ENCODE results near the gene GLI1.

Gene GLI1

GRCh38 chr12:57479376-57480115 is 20.0 kb downstream of the GLI1 start, which contains the start of gene ARHGAP9:
TSS of gene ARHGAP9 (minus strand) at chr12:57479866. CDS start at chr12:57479406, 460 bp downstream.
- Histone ChIP-seq H3K27ac (ENCODE audit: low read depth, low read length) (no peak within 1 kb of the TSS), H3K9ac (ENCODE audit: low read length) (no peak within 1 kb of the TSS), H3K9me3 (ENCODE audit: low read length) (no peaks in the 10 kb centered on the region), H3K4me3 (ENCODE audit: low read depth in 1 of 2, low read length in 2 of 2) (no peak within 1 kb of the TSS), H3K4me1 (ENCODE audit: insufficient read depth, low read length) (peaks cover 6% of the 10 kb centered on the region), H3K27me3 (ENCODE audit: control insufficient read depth in 1 of 2, insufficient read depth in 2 of 2, low read length in 2 of 2) (peaks cover 15 to 38% of the 10 kb centered on the region in 2 donors), H3K36me3 (ENCODE audit: insufficient read depth, low read length) (no peaks in the 10 kb centered on the region)

- Histone ChIP-seq H3K9me3 (ENCODE audit: low read length) (no peaks in the 10 kb centered on the region), H3K4me1 (ENCODE audit: insufficient read depth, low read length) (no peaks in the 10 kb centered on the region), H3K27ac (ENCODE audit: low read depth, low read length) (no peak overlapping the region), H3K36me3 (ENCODE audit: insufficient read depth, low read length) (no peaks in the 10 kb centered on the region), H3K27me3 (ENCODE audit: control insufficient read depth in 1 of 2, insufficient read depth in 2 of 2, low read length in 2 of 2) (peaks cover 8 to 19% of the 10 kb centered on the region in 2 donors), H3K9ac (ENCODE audit: low read length) (no peak overlapping the region), H3K4me3 (ENCODE audit: low read depth in 1 of 2, low read length in 2 of 2) (no peak overlapping the region)
These were observed 22.1 kb downstream of the GLI1 start for GRCh38 chr12:57481671-57482070.

GRCh38 chr12:57483466-57483865 is 23.9 kb downstream of the GLI1 start:
- Histone ChIP-seq H3K9me3 (ENCODE audit: low read length) (no peaks in the 10 kb centered on the region), H3K4me3 (ENCODE audit: low read depth in 1 of 2, low read length in 2 of 2) (no peak overlapping the region), H3K36me3 (ENCODE audit: insufficient read depth, low read length) (no peaks in the 10 kb centered on the region), H3K4me1 (ENCODE audit: insufficient read depth, low read length) (peaks cover 1% of the 10 kb centered on the region), H3K27me3 (ENCODE audit: control insufficient read depth in 1 of 2, insufficient read depth in 2 of 2, low read length in 2 of 2) (peaks cover 0 to under 1% of the 10 kb centered on the region in 2 donors), H3K9ac (ENCODE audit: low read length) (no peak overlapping the region), H3K27ac (ENCODE audit: low read depth, low read length) (no peak overlapping the region)

- H3K27ac ChIP-seq (ENCODE audit: low read depth, low read length), result no peak overlapping the region
- H3K9ac ChIP-seq (ENCODE audit: low read length), result no peak overlapping the region
- no peaks in the 10 kb centered on the region for H3K9me3 ChIP-seq (ENCODE audit: low read length)
- H3K4me3 ChIP-seq (ENCODE audit: low read depth in 1 of 2, low read length in 2 of 2), result no peak overlapping the region
- H3K27me3 ChIP-seq (ENCODE audit: control insufficient read depth in 1 of 2, insufficient read depth in 2 of 2, low read length in 2 of 2), result no peaks in the 10 kb centered on the region
- H3K36me3 ChIP-seq (ENCODE audit: insufficient read depth, low read length), result peaks cover 20% of the 10 kb centered on the region
- H3K4me1 ChIP-seq (ENCODE audit: insufficient read depth, low read length), result peaks cover 13% of the 10 kb centered on the region
These were observed 26.1 kb downstream of the GLI1 start for GRCh38 chr12:57485695-57486094.

GRCh38 chr12:57487055-57487596 is 27.5 kb downstream of the GLI1 start:
- Histone ChIP-seq H3K9ac (ENCODE audit: low read length) (no peak overlapping the region), H3K9me3 (ENCODE audit: low read length) (no peaks in the 10 kb centered on the region), H3K4me3 (ENCODE audit: low read depth in 1 of 2, low read length in 2 of 2) (peak overlapping the region; percentile 15 to 98), H3K36me3 (ENCODE audit: insufficient read depth, low read length) (peaks cover 32% of the 10 kb centered on the region), H3K4me1 (ENCODE audit: insufficient read depth, low read length) (peaks cover 13% of the 10 kb centered on the region), H3K27ac (ENCODE audit: low read depth, low read length) (no peak overlapping the region), H3K27me3 (ENCODE audit: control insufficient read depth in 1 of 2, insufficient read depth in 2 of 2, low read length in 2 of 2) (no peaks in the 10 kb centered on the region)

- H3K9me3 ChIP-seq (ENCODE audit: low read length), result no peaks in the 10 kb centered on the region
- no peaks in the 10 kb centered on the region for H3K27me3 ChIP-seq (ENCODE audit: control insufficient read depth in 1 of 2, insufficient read depth in 2 of 2, low read length in 2 of 2)
- H3K36me3 ChIP-seq (ENCODE audit: insufficient read depth, low read length), result peaks cover 37% of the 10 kb centered on the region
- peaks cover 13% of the 10 kb centered on the region for H3K4me1 ChIP-seq (ENCODE audit: insufficient read depth, low read length)
- H3K4me3 ChIP-seq (ENCODE audit: low read depth in 1 of 2, low read length in 2 of 2), result peak within 1 kb of the TSS; percentile 55 to 98
- H3K9ac ChIP-seq (ENCODE audit: low read length), result peak within 1 kb of the TSS; percentile 95
- H3K27ac ChIP-seq (ENCODE audit: low read depth, low read length), result peak within 1 kb of the TSS; percentile 48
These were observed 28.2 kb downstream of the GLI1 start, which contains the start of gene MARS1 for GRCh38 chr12:57487597-57488401. TSS of gene MARS1 (plus strand) at chr12:57488068. CDS start at chr12:57488091, 23 bp downstream.

GRCh38 chr12:57488402-57489156 is 29.0 kb downstream of the GLI1 start:
- Histone ChIP-seq H3K9me3 (ENCODE audit: low read length) (no peaks in the 10 kb centered on the region), H3K36me3 (ENCODE audit: insufficient read depth, low read length) (peaks cover 39% of the 10 kb centered on the region), H3K27ac (ENCODE audit: low read depth, low read length) (peak overlapping the region; percentile 48), H3K27me3 (ENCODE audit: control insufficient read depth in 1 of 2, insufficient read depth in 2 of 2, low read length in 2 of 2) (no peaks in the 10 kb centered on the region), H3K9ac (ENCODE audit: low read length) (peak overlapping the region; percentile 95), H3K4me3 (ENCODE audit: low read depth in 1 of 2, low read length in 2 of 2) (peak overlapping the region; percentile 55 to 98), H3K4me1 (ENCODE audit: insufficient read depth, low read length) (peaks cover 13% of the 10 kb centered on the region)

GRCh38 chr12:57489157-57489641 is 29.6 kb downstream of the GLI1 start:
- no peaks in the 10 kb centered on the region for H3K27me3 ChIP-seq (ENCODE audit: control insufficient read depth in 1 of 2, insufficient read depth in 2 of 2, low read length in 2 of 2)
- no peaks in the 10 kb centered on the region for H3K9me3 ChIP-seq (ENCODE audit: low read length)
- H3K9ac ChIP-seq (ENCODE audit: low read length), result peak overlapping the region; percentile 95
- H3K36me3 ChIP-seq (ENCODE audit: insufficient read depth, low read length), result peaks cover 39% of the 10 kb centered on the region
- H3K27ac ChIP-seq (ENCODE audit: low read depth, low read length), result no peak overlapping the region
- peak overlapping the region; percentile 55 to 98 for H3K4me3 ChIP-seq (ENCODE audit: low read depth in 1 of 2, low read length in 2 of 2)
- H3K4me1 ChIP-seq (ENCODE audit: insufficient read depth, low read length), result peaks cover 13% of the 10 kb centered on the region

GRCh38 chr12:57490126-57490525 is 30.5 kb downstream of the GLI1 start:
- no peak overlapping the region for H3K27ac ChIP-seq (ENCODE audit: low read depth, low read length)
- H3K27me3 ChIP-seq (ENCODE audit: control insufficient read depth in 1 of 2, insufficient read depth in 2 of 2, low read length in 2 of 2), result no peaks in the 10 kb centered on the region
- no peaks in the 10 kb centered on the region for H3K9me3 ChIP-seq (ENCODE audit: low read length)
- no peak overlapping the region for H3K4me3 ChIP-seq (ENCODE audit: low read depth in 1 of 2, low read length in 2 of 2)
- peaks cover 39% of the 10 kb centered on the region for H3K36me3 ChIP-seq (ENCODE audit: insufficient read depth, low read length)
- no peak overlapping the region for H3K9ac ChIP-seq (ENCODE audit: low read length)
- peaks cover 13% of the 10 kb centered on the region for H3K4me1 ChIP-seq (ENCODE audit: insufficient read depth, low read length)

GRCh38 chr12:57491393-57492280 is 32.1 kb downstream of the GLI1 start:
- no peak overlapping the region for H3K9ac ChIP-seq (ENCODE audit: low read length)
- peaks cover 39% of the 10 kb centered on the region for H3K36me3 ChIP-seq (ENCODE audit: insufficient read depth, low read length)

More at GRCh38 chr12:57491393-57492280, 32.1 kb downstream of the GLI1 start:
- H3K27me3 ChIP-seq (ENCODE audit: control insufficient read depth in 1 of 2, insufficient read depth in 2 of 2, low read length in 2 of 2), result no peaks in the 10 kb centered on the region
- peaks cover 13% of the 10 kb centered on the region for H3K4me1 ChIP-seq (ENCODE audit: insufficient read depth, low read length)
- no peaks in the 10 kb centered on the region for H3K9me3 ChIP-seq (ENCODE audit: low read length)
- no peak overlapping the region for H3K4me3 ChIP-seq (ENCODE audit: low read depth in 1 of 2, low read length in 2 of 2)
- H3K27ac ChIP-seq (ENCODE audit: low read depth, low read length), result no peak overlapping the region

All from muscle layer of colon (tissue), 2 donors.